GM19240 (cell line): ENCODE data around the gene HTR1A.
A peak's percentile ranks its signal among the peaks of the same experiment; 100 is the strongest.

ENCODE experiments used
- DNase-seq: peaks from one replicate; pipeline ENCODE4 v3.0.0; 2011; ENCODE audit warnings: low spot score; ENCODE audit not compliant: insufficient read length

HTR1A gene

DNA sequence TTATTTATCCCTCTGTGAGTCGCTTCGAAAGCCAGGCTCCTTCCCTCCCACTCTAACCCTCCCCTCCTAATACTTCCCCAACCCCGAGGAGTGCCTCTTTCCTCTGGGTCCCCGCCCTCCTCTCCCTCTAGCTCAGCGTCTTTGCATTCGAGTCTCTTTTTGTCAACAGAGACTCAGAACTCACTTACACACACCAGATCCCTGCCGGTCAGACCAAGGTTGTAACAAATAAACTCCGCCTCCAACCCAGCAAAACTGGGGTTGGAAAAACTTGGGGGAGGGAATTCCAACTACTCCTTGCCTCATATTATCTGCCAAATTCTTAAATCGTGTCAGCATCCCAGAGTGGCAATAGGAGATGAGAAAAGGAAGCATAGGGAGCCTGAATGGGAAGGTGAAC, at the start of gene HTR1A:
TSS of gene HTR1A (minus strand) at position 167 of the 400 bp plus-strand sequence. CDS start 726 bp downstream, outside the sequence.
- no peak for DNase-seq

- no peak for DNase-seq
These were observed 41.7 kb upstream of the HTR1A start for GRCh38 chr5:64003966-64004365.

DNA sequence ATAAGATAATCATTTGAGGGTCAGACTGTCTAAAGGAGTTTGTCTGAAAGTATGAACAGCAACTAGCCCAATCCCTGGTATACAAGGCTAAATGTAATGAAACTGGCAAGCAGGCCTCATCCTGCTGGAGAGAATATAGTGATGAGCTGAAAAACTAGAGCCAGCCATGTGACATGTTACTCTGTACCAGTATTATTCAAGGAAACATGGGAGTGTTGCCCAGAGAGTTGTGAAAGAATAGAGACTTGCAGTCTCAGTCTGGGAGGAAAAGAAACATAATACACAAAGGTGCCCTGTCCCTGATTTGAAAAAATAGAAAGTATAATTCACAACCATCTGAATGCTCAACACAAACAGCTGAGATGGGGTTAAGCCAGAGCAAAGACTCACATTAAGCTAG, 37.9 kb upstream of the HTR1A start:
- no peak for DNase-seq

GRCh38 chr5:63987053-63987452, 24.8 kb upstream of the HTR1A start:
- no peak for DNase-seq

- DNase-seq, result no peak
These were observed 19.6 kb upstream of the HTR1A start for GRCh38 chr5:63981864-63982263.

DNA sequence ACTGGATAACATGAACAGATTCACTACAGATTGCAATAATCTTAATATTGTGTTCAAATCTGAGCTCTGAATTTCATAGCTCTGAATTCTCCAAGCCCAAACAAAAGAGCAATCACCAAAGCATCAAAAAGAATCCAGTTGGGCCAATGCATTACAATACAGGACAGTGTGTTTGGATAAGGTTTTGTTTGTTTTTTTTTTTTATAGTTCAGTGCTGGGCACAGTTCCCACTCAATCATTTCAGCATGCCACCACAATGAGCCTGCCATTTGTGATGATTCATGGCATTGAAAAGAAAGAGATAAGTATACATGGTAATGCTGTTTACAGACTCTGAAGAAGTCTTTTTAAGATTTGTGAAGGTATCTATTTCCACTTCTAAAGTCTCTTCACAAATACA, 1.7 kb upstream of the HTR1A start:
- no peak for DNase-seq

- peak; percentile 21 for DNase-seq
These were observed 963 bp upstream of the HTR1A start for GRCh38 chr5:63963080-63963735.

DNA sequence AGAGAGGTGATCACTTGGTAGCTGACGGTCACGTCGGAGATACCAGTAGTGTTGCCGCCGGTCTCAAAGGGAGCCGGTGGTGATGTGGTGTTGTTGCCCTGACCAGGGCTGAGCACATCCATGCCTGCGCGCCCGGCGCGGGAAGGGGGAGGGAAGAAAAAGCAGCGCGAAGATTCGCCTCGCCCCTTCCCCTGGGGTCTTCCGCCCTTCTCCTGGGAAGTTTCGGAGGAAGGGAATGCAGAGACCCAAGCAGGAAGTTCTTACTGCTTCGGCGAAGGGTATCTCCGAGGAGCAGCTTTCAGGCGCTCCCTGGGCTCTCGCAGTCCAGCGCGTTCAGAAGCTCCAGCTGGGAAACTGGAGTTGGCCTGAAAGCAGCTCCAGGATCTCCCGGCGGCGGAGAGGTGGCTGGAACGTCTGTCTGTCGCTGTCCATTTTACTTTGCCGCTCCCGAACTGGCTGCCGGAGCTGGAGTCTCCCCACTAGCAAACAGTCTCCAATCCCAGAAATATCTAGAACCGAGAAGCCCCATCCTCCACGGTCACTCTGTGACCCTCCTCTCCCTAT, 565 bp downstream of the HTR1A start:
- DNase-seq, result no peak

- no peak for DNase-seq
These were observed 1.1 kb downstream of the HTR1A start for GRCh38 chr5:63961125-63961597.

DNA sequence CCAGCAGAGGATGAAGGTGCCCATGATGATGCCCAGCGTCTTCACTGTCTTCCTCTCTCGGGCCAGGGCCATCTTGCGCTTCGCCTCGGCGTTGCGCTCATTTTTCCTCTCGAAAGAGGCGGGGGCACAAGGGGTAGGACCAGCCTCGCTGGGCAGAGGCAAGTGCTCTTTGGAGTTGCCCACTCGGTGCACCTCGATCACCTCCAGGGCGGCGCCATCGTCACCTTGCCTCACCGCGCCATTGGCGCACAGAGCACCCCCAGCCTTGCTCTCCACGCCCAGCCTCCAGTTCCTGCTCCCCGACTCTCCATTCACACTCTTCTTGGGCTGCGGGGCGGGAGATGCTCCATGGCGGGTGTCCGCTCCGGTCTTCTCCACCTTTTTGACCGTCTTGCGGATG, 1.6 kb downstream of the HTR1A start:
- DNase-seq, result no peak

DNA sequence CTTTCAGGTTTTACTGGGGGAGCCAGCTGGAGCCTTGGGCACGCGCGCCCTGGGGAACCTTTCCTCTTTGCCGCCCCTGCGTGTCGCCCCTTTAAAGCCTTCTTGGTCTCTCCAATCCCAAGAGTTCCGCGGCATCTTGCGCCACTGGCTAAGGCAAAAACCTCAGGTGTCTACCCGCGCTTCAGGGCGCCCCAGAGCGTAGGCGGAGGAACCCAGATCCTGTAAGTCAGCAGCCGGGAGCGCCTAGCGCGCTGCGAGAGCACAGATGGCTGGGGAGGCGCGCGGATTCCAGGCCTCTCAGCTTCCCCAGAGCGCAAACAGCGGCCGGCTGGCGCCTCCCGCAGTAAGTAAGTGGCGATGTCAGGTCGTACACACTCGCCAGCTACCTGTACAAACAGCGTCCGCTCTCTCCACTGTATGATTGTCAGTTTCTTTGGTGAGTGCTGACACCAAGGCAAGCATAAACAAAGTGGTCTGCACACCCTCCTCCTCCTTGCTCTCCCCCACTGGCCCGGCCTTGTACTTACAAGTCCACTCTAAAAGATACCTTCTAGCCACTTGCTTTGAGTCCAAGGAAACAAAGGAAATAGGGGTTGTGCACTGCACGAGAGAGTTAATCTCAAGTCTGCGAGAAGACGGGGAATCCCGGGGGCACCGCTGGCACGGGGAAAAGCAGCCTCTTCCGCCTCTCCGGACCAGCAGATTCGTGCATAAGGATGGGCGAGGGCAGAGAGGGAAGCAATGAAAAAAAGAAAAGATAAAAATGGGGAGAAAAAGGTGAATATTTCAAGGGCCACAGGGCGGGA, 2.9 kb downstream of the HTR1A start:
- DNase-seq, result no peak

- DNase-seq, result no peak
These were observed 3.6 kb downstream of the HTR1A start for GRCh38 chr5:63958654-63959053.

DNA sequence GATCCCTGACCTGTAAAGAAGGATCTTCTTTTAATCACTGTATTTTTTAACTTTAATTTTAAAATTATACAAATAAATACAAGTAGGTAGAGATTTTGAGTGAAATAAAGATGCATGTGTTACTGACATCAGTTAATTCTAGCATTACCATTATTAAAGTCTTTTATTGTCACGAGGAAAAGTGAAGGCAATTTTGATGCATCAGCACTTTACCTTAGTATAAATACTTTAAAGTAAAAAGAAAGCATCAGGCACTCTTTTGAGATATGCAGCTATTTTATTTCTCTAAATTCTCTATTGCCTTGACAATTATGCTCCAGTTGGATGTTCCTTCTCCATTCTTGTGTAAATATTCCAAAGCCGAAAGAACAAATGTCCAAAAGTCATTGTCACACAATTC, 4.6 kb downstream of the HTR1A start:
- no peak for DNase-seq

DNA sequence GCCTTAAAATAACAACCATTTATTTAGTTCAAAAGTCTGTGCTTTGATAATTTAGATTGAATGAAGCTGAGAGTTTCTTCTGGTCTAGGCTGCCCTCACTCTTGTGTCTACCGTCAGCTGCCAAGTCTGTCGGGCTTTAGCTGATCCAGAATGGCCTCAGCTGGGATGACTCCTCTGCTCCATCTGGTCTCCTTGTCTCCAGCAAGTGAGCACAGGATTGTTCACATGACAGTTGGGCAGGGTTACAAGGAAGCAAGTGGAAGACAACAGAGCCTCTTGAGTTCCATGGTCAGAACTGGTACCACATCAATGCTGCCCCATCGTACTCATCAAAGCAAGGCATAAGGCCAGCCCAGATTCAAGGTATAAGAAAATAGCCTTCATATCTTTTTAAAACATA, 9.0 kb downstream of the HTR1A start:
- DNase-seq, result no peak

DNA sequence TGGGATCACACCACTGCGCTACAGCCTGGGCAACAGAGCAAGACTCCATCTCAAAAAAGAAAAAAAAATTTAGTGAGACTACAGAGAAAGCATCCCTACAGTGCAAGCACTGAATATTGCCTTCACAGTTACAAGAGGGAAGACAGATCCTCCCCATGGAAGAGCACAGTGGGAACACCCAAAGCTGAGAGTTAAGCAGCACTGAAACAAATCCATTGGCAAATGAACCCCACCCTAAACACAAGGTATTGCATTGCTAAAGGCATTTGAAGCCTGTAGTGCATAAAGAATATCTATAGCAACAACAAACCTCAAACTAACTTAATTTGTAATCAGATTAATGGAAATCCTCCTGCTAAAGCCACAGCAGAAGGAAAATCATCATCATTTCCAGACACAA, 27.1 kb downstream of the HTR1A start:
- DNase-seq, result no peak

DNA sequence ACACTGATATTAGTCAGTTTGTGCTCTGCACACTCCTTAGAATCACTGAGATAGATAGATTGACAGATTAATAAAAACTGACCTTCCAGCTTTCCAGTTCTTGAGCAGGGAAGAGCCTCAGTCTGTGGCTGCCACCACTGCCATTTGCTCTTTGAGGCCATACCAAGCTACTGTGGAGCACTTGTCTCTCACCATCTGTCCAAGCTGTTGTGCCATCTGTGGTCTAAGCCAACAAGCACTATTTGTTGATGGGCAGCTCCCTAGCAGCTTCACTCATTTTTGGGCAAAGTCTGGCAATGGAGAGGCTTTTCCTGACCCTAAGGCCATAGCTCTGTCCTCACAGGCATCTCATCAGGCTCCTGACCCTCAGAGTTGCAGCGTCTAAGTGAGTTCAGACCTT, 30.4 kb downstream of the HTR1A start:
- DNase-seq, result no peak

DNA sequence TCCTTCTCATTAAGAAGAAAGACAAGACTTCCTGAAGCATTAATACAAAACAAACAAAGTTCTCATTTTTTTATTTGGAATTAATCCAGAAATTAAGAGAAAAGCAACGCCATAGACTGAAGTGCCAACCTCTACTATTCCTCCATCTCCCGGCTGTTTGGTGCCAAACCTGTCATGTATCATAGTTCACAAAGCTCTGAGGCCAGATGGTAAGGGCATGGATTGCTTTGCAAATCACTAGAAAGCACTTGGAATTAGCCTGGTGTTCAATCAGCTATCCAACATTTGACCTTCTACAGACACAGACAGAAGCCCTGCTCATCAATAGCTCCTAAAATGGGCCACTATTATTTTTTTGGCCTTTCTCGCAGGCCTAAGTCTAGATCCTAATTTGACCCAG, 33.8 kb downstream of the HTR1A start:
- DNase-seq, result no peak

DNA sequence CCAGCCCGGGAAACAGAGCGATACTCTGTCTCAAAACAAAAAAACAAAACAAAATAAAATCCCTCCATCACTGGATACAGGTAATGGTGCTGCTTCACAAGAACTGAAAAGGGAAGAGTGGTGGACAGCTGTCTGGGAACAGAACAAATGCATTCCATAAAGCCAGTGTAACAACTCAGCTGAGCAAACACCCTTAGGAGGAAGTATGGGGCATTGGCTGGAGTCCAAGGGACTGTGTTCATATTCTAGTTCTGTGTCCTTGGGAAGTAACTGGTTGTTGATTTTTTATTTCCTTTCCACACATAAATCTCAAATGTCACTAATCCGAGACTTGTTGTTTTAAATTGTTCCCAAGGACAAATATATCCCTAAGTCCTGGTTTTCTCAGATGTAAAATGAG, 38.3 kb downstream of the HTR1A start:
- DNase-seq, result no peak

- no peak for DNase-seq
These were observed 42.3 kb downstream of the HTR1A start for GRCh38 chr5:63919763-63920478.

- DNase-seq, result no peak
These were observed 45.5 kb downstream of the HTR1A start for GRCh38 chr5:63916786-63917185.

- no peak for DNase-seq
These were observed 50.4 kb downstream of the HTR1A start for GRCh38 chr5:63911871-63912270.
